ENCODE data around the gene RPUSD3.

DNA sequence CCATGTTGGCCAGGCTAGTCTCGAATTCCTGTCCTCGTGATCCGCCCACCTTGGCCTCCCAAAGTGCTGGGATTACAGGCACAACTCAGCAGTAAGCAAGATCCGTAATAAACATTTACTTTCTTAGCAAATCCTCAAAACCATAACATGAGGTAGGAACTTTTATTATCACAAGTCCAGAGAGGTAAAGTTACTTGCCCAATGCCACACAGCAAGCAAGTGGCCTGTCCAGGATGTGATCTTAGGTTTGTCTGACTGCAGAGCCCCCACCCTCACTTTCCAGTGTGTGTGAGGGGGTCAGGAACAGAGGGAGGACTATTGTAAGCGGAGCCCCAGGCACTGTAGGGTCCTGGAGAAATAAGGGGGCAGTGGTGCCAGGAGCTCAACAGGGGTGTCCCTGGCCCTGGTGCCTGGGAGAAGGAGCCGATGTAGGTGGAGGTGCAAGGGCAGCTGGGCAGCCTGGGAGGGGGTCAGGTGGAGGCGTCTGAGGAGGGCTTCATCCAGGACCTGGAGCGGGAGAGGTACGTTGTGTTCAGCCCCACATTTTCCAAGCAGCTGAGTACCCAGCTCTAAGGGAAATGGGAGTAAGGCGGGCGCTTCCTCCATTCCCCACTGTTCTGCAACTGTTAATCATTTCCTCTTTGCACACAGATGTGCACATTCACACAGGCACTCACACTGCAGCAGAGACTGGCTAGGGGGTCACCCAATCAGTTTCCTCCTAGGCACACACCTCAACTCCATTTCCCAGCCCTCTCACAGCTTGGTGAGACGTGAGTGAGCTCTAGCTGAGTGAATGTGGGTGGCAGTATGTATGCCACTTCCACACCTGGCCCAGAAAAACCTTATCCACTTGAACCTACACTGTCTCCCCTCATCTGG lies 5.9 kb downstream of the RPUSD3 start:
- TF ChIP-seq, protein P1, sequence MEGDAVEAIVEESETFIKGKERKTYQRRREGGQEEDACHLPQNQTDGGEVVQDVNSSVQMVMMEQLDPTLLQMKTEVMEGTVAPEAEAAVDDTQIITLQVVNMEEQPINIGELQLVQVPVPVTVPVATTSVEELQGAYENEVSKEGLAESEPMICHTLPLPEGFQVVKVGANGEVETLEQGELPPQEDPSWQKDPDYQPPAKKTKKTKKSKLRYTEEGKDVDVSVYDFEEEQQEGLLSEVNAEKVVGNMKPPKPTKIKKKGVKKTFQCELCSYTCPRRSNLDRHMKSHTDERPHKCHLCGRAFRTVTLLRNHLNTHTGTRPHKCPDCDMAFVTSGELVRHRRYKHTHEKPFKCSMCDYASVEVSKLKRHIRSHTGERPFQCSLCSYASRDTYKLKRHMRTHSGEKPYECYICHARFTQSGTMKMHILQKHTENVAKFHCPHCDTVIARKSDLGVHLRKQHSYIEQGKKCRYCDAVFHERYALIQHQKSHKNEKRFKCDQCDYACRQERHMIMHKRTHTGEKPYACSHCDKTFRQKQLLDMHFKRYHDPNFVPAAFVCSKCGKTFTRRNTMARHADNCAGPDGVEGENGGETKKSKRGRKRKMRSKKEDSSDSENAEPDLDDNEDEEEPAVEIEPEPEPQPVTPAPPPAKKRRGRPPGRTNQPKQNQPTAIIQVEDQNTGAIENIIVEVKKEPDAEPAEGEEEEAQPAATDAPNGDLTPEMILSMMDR (IDR thresholded peaks at IDR 0.05), result no peak
- TF ChIP-seq POLR2AphosphoS5 (IDR thresholded peaks at IDR 0.05) (no peak), POLR2A (IDR thresholded peaks at IDR 0.05) (no peak), EP300 (IDR thresholded peaks at IDR 0.05; ENCODE audit: low read depth) (no peak)

Data from transverse colon (tissue), 4 donors.